SK-N-SH (cell line): ENCODE data around the gene PLCG1. TPM values are rescaled to one million over a fixed set of nuclear protein-coding genes. Genes with fewer than 3 reads are reported as not detected.

Experiments
- CTCF ChIA-PET: fragments of 300-600, 350-600 bp; formaldehyde crosslinking; extraction: SDS; loops from one replicate; lab custom pipeline; 2021; lab: Yijun Ruan, JAX
- POLR2A ChIA-PET: fragments of 350-600 bp; sonication (Branson Sonifier 250); formaldehyde crosslinking; extraction: SDS; loops from one replicate; lab custom pipeline; 2020; ENCODE audit warnings: antibody characterized with exemption, inconsistent platforms; lab: Yijun Ruan, JAX
- DNase-seq: peaks from one replicate; pipeline ENCODE4 v3.0.0; 2012
- H2AFZ ChIP-seq: fragments of 200-600 bp; sonication (generic); 2 replicates; pipeline ENCODE4 v1.8.1; 2016; ENCODE audit warnings: antibody characterized with exemption, mild to moderate bottlenecking, low read depth
- H3F3A ChIP-seq: fragments of 200-600 bp; sonication (generic); replicated peaks from 2 replicates; pipeline ENCODE3; 2016; ENCODE audit warnings: antibody characterized with exemption, mild to moderate bottlenecking; ENCODE audit not compliant: insufficient read depth
- H3K27ac ChIP-seq, 2 experiments: fragments of 200-500 bp in 1 of 2; fragments of 200-600 bp in 1 of 2; sonication (Bioruptor generic) in 1 of 2; sonication (generic), shearing (Covaris generic) in 1 of 2; 2 replicates each; pipeline versions ENCODE4 v1.5.1 to v1.6.1; 2014 to 2016; ENCODE audit warnings: low read depth in 2 of 2, inconsistent platforms in 1 of 2, low read length in 1 of 2, mild to moderate bottlenecking in 1 of 2, mixed read lengths in 1 of 2
- H3K27me3 ChIP-seq: fragments of 200-600 bp; sonication (generic), shearing (Covaris generic); 2 replicates; pipeline ENCODE4 v1.6.1; 2016; ENCODE audit warnings: mixed run types; ENCODE audit not compliant: insufficient read depth
- H3K36me3 ChIP-seq, 2 experiments: fragments of 200-500 bp in 1 of 2; fragments of 200-600 bp in 1 of 2; sonication (Bioruptor generic) in 1 of 2; sonication (generic) in 1 of 2; replicated peaks in 1 of 2; 2 replicates each; pipeline versions ENCODE3 to v1.5.1; 2014 to 2016; ENCODE audit warnings: low read length in 1 of 2, mild to moderate bottlenecking in 1 of 2; ENCODE audit not compliant: insufficient read depth in 2 of 2, control insufficient read depth in 1 of 2
- H3K4me1 ChIP-seq, 2 experiments: fragments of 200-500 bp in 1 of 2; fragments of 200-600 bp in 1 of 2; sonication (Bioruptor generic) in 1 of 2; sonication (generic), shearing (Covaris generic) in 1 of 2; 2 replicates each; pipeline versions ENCODE4 v1.5.1 to v1.6.1; 2014 to 2016; ENCODE audit warnings: low read depth in 1 of 2, low read length in 1 of 2, mixed run types in 1 of 2; ENCODE audit not compliant: insufficient read depth in 2 of 2, control insufficient read depth in 1 of 2
- H3K4me2 ChIP-seq: fragments of 200-600 bp; sonication (generic), shearing (Covaris generic); 2 replicates; pipeline ENCODE4 v1.6.1; 2017; ENCODE audit warnings: mixed run types
- H3K4me3 ChIP-seq, 2 experiments: fragments of 200-500 bp in 1 of 2; fragments of 200-600 bp in 1 of 2; sonication (Bioruptor generic) in 1 of 2; sonication (generic), shearing (Covaris generic) in 1 of 2; 2 replicates each; pipeline versions ENCODE4 v1.5.1 to v1.8.1; 2014 to 2016; ENCODE audit warnings: low read depth in 2 of 2, inconsistent platforms in 1 of 2, low read length in 1 of 2, mild to moderate bottlenecking in 1 of 2, mixed read lengths in 1 of 2, moderate library complexity in 1 of 2
- H3K79me2 ChIP-seq: fragments of 200-600 bp; sonication (generic); 2 replicates; pipeline ENCODE4 v1.8.1; 2017; ENCODE audit warnings: mild to moderate bottlenecking; ENCODE audit not compliant: insufficient read depth
- H3K9ac ChIP-seq: fragments of 200-600 bp; sonication (generic); 2 replicates; pipeline ENCODE4 v1.6.1; 2017; ENCODE audit warnings: mixed run types
- H3K9me2 ChIP-seq: fragments of 200-600 bp; sonication (generic); 2 replicates; pipeline ENCODE4 v1.6.1; 2017; ENCODE audit warnings: mixed run types
- H3K9me3 ChIP-seq: fragments of 200-600 bp; sonication (generic); 2 replicates; pipeline ENCODE4 v1.6.1; 2017; ENCODE audit warnings: mixed run types, mild to moderate bottlenecking, moderate library complexity
- H4K20me1 ChIP-seq: fragments of 200-600 bp; sonication (generic); 2 replicates; pipeline ENCODE4 v1.6.1; 2017; ENCODE audit warnings: mild to moderate bottlenecking, mixed run types; ENCODE audit not compliant: insufficient read depth
- CHD2 ChIP-seq: fragments of 150-350 bp; IDR thresholded peaks from 2 replicates; pipeline ENCODE4 v1.6.1; 2018; ENCODE audit warnings: low read length; ENCODE audit not compliant: partially characterized antibody
- ELF1 ChIP-seq: IDR thresholded peaks from 2 replicates; pipeline ENCODE4 v1.4.0; 2012
- EP300 ChIP-seq, 2 experiments: IDR thresholded peaks; 2 replicates each; pipeline versions ENCODE4 v1.4.0 to v1.6.1; 2012; ENCODE audit warnings: borderline replicate concordance in 1 of 2, low read depth in 1 of 2, low read length in 1 of 2
- EZH2phosphoT487 ChIP-seq: fragments of 200-600 bp; sonication (generic); IDR thresholded peaks from 2 replicates; pipeline ENCODE4 v1.6.1; 2017; ENCODE audit warnings: low read depth, mixed run types, mild to moderate bottlenecking, antibody characterized with exemption, moderate library complexity, borderline replicate concordance
- FOSL2 ChIP-seq: IDR thresholded peaks from 2 replicates; pipeline ENCODE4 v1.4.0; 2012; ENCODE audit warnings: low read depth, mild to moderate bottlenecking, moderate library complexity, borderline replicate concordance
- FOXM1 ChIP-seq: IDR thresholded peaks from 2 replicates; pipeline ENCODE4 v1.4.0; 2012; ENCODE audit warnings: low read depth, mild to moderate bottlenecking
- MXI1 ChIP-seq: IDR thresholded peaks from 2 replicates; pipeline ENCODE4 v1.6.1; 2012; ENCODE audit warnings: mild to moderate bottlenecking, low read depth, low read length, improper control_type of control experiment
- NFIC ChIP-seq: IDR thresholded peaks from 2 replicates; pipeline ENCODE4 v1.4.0; 2012; ENCODE audit warnings: borderline replicate concordance
- POLR2AphosphoS5 ChIP-seq: IDR thresholded peaks from 2 replicates; pipeline ENCODE4 v1.6.1; 2012; ENCODE audit warnings: low read depth, low read length
- RAD21 ChIP-seq: IDR thresholded peaks from 2 replicates; pipeline ENCODE4 v1.6.1; 2012; ENCODE audit warnings: mild to moderate bottlenecking, low read length
- REST ChIP-seq: IDR thresholded peaks from 2 replicates; pipeline ENCODE4 v1.6.1; 2012; ENCODE audit warnings: mild to moderate bottlenecking, low read depth, low read length, moderate library complexity
- RFX5 ChIP-seq: IDR thresholded peaks from 2 replicates; pipeline ENCODE4 v1.6.1; 2012; ENCODE audit warnings: mild to moderate bottlenecking, improper control_type of control experiment, low read length
- RXRA ChIP-seq: IDR thresholded peaks from 2 replicates; pipeline ENCODE4 v1.4.0; 2012; ENCODE audit warnings: low read depth, mild to moderate bottlenecking, borderline replicate concordance
- TEAD4 ChIP-seq: IDR thresholded peaks from 2 replicates; pipeline ENCODE4 v1.4.0; 2012; ENCODE audit warnings: mild to moderate bottlenecking, borderline replicate concordance; ENCODE audit not compliant: insufficient read depth
- USF2 ChIP-seq: fragments of 150-350 bp; IDR thresholded peaks from 2 replicates; pipeline ENCODE4 v1.6.1; 2017; ENCODE audit warnings: antibody characterized with exemption, low read length, low read depth, borderline replicate concordance
- ZBTB33 ChIP-seq: IDR thresholded peaks from 2 replicates; pipeline ENCODE4 v1.4.0; 2012; ENCODE audit warnings: low read depth, borderline replicate concordance
- WGBS: methylation state at CpG from one replicate; pipeline ENCODE4 v1.1.6; 2017; ENCODE audit warnings: low lambda C conversion rate; 5-methylcytosine and 5-hydroxymethylcytosine counted together
- polyA plus RNA-seq, 3 experiments: library from polyadenylated mRNA; depleted of rRNA; stranded (reverse); fragments of >200 nt; gene quantifications; 2 replicates each; pipeline ENCODE4 v1.2.3, GENCODE V29; 2012
- TF ChIP-seq, protein P1 (sequence below): IDR thresholded peaks from 2 replicates; pipeline ENCODE4; 2012
- TF ChIP-seq, protein P2 (sequence below): IDR thresholded peaks from 2 replicates; pipeline ENCODE4 v1.4.0; 2012; ENCODE audit warnings: low read depth

PLCG1 gene
- polyA plus RNA-seq, 1 of the 3 experiments (the other 2 are of a cell fraction), result 81.4 TPM

- CTCF ChIA-PET, result interaction anchor here (0.6 to 1.4 kb wide), 3 partner anchors 13 to 50 kb away, joined by 3 to 4 read pairs (median 3); no protein-coding TSS in a partner anchor
- no peak for DNase-seq
- POLR2A ChIA-PET, result no interaction called here
Observed at GRCh38 chr20:41145821-41146620, 8.7 kb downstream of the PLCG1 start.

More at GRCh38 chr20:41145821-41146620, 8.7 kb downstream of the PLCG1 start:
- Histone ChIP-seq H3K27ac (no peak overlapping the region), H3K9me3 (no peaks in the 10 kb centered on the region), H3K9me2 (no peaks in the 10 kb centered on the region), H2AFZ (no peak overlapping the region), H3K79me2 (peaks cover 100% of the 10 kb centered on the region), H3K4me2 (no peak overlapping the region), H3K36me3 (peaks cover 5 to 6% of the 10 kb centered on the region in 2 experiments), H3K9ac (no peak overlapping the region), H3K4me3 (no peak overlapping the region)
- WGBS, result 95% methylated on average over 10 of the region's 12 CpGs
- TF ChIP-seq, protein P1, sequence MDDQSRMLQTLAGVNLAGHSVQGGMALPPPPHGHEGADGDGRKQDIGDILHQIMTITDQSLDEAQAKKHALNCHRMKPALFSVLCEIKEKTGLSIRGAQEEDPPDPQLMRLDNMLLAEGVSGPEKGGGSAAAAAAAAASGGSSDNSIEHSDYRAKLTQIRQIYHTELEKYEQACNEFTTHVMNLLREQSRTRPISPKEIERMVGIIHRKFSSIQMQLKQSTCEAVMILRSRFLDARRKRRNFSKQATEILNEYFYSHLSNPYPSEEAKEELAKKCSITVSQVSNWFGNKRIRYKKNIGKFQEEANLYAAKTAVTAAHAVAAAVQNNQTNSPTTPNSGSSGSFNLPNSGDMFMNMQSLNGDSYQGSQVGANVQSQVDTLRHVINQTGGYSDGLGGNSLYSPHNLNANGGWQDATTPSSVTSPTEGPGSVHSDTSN, result no peak
- TF ChIP-seq NFIC (no peak), POLR2AphosphoS5 (no peak), ZBTB33 (no peak), RAD21 (no peak), MXI1 (no peak), RXRA (no peak), FOXM1 (no peak), CHD2 (no peak), FOSL2 (no peak), USF2 (no peak), EZH2phosphoT487 (no peak), TEAD4 (no peak), REST (no peak), EP300 (IDR thresholded peaks at IDR 0.05; ENCODE audit: borderline replicate concordance in 1 of 2, low read depth in 1 of 2, low read length in 1 of 2) (no peak), ELF1 (no peak), RFX5 (no peak)
- TF ChIP-seq, protein P2, sequence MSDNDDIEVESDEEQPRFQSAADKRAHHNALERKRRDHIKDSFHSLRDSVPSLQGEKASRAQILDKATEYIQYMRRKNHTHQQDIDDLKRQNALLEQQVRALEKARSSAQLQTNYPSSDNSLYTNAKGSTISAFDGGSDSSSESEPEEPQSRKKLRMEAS, result no peak
- TF ChIP-seq, all 33 proteins: peak for 0
- Histone ChIP-seq H3F3A (no peaks in the 10 kb centered on the region), H3K4me1 (peaks cover 10 to 36% of the 10 kb centered on the region in 2 experiments; a peak in 2 of 4 replicates), H4K20me1 (peaks cover 100% of the 10 kb centered on the region), H3K27me3 (no peaks in the 10 kb centered on the region)
